Activated B cell treated with CpG ODN at 0.5 μM for 24 hours (primary cell): ENCODE measurements around the gene EIF4G1. TPM values are rescaled to one million over a fixed set of nuclear protein-coding genes. Genes with fewer than 3 reads are reported as not detected.

Experiments used
- ATAC-seq: fragments of 200-7000 bp; cut with Tn5 transposase; one replicate; pipeline ENCODE4 v1.10.0; 2021; ENCODE audit warnings: low read depth, mild to moderate bottlenecking, moderate library complexity
- CTCF ChIA-PET: fragments of 350-600 bp; sonication (Branson Sonifier 250); formaldehyde crosslinking; loops from one replicate; lab custom pipeline; 2021; ENCODE audit warnings: antibody characterized with exemption; lab: Charles Lee
- POLR2A ChIA-PET: fragments of 350-600 bp; sonication (Branson Sonifier 250); formaldehyde crosslinking; loops from one replicate; lab custom pipeline; 2021; ENCODE audit warnings: antibody characterized with exemption; lab: Charles Lee
- DNase-seq: peaks from one replicate; pipeline ENCODE4 v3.0.0; 2022
- H3K27ac Mint-ChIP-seq: one replicate; pipeline ENCODE4 v1.8.0; 2020; ENCODE audit warnings: mixed read lengths
- H3K27me3 Mint-ChIP-seq: one replicate; pipeline ENCODE4 v1.8.0; 2021; ENCODE audit warnings: mixed read lengths
- H3K36me3 Mint-ChIP-seq: one replicate; pipeline ENCODE4 v1.8.0; 2021; ENCODE audit warnings: low read depth, mixed read lengths
- H3K4me1 Mint-ChIP-seq: one replicate; pipeline ENCODE4 v1.8.0; 2021; ENCODE audit warnings: mixed read lengths
- H3K4me3 Mint-ChIP-seq: one replicate; pipeline ENCODE4 v1.8.0; 2020; ENCODE audit warnings: mild to moderate bottlenecking, mixed read lengths
- H3K9me3 Mint-ChIP-seq: one replicate; pipeline ENCODE4 v1.8.0; 2020; ENCODE audit warnings: mixed read lengths
- CTCF ChIP-seq: fragments of 200-600 bp; IDR thresholded peaks from one replicate; pipeline ENCODE4 v1.8.0; 2022; ENCODE audit warnings: antibody characterized with exemption, mild to moderate bottlenecking
- intact Hi-C: fragments of 100-400 bp; cut with micrococcal nuclease; formaldehyde crosslinking; loops from one replicate; pipeline ENCODE4 v1.15.1; 2024
- total RNA-seq: library from RNA; stranded (reverse); gene quantifications from 2 replicates; pipeline ENCODE4 v1.2.3, GENCODE V29; 2022

EIF4G1 gene
- total RNA-seq, 1 donor from 2014 or later, result 319 TPM

GRCh38 chr3:184344579-184345316, 30.3 kb downstream of the EIF4G1 start:
- no peak for ATAC-seq
- no peak for TF ChIP-seq CTCF
- no peak overlapping the region for H3K27ac Mint-ChIP-seq

GRCh38 chr3:184345317-184346144, 31.1 kb downstream of the EIF4G1 start:
- intact Hi-C loops, result no loop called here
- Mint-ChIP-seq H3K27ac (no peak overlapping the region), H3K27me3 (no peaks in the 10 kb centered on the region), H3K4me1 (no peaks in the 10 kb centered on the region), H3K36me3 (peaks cover 11% of the 10 kb centered on the region), H3K4me3 (no peak overlapping the region), H3K9me3 (no peaks in the 10 kb centered on the region)
- ChIA-PET POLR2A (interaction anchor here (0.6 kb wide), 1 partner anchor 214 kb away, joined by 3 read pairs; no protein-coding TSS in a partner anchor), CTCF (no interaction called here)
- no peak for DNase-seq
- no peak for TF ChIP-seq CTCF
- peak; percentile 31 for ATAC-seq

More at GRCh38 chr3:184344579-184345316, 30.3 kb downstream of the EIF4G1 start:
- no peak for DNase-seq
- Mint-ChIP-seq H3K9me3 (no peaks in the 10 kb centered on the region), H3K36me3 (peaks cover 11% of the 10 kb centered on the region), H3K4me3 (no peak overlapping the region), H3K27me3 (no peaks in the 10 kb centered on the region), H3K4me1 (no peaks in the 10 kb centered on the region)
- intact Hi-C loops, result no loop called here
- POLR2A ChIA-PET, result interaction anchor here (0.6 kb wide), 1 partner anchor 213 kb away, joined by 3 read pairs; no protein-coding TSS in a partner anchor
- CTCF ChIA-PET, result no interaction called here

GRCh38 chr3:184346480-184347190, 32.2 kb downstream of the EIF4G1 start:
- DNase-seq (no peak), ATAC-seq (no peak)
- intact Hi-C loops, result no loop called here
- Mint-ChIP-seq H3K27ac (no peak overlapping the region), H3K9me3 (no peaks in the 10 kb centered on the region), H3K4me3 (no peak overlapping the region), H3K4me1 (no peaks in the 10 kb centered on the region), H3K36me3 (peaks cover 11% of the 10 kb centered on the region), H3K27me3 (no peaks in the 10 kb centered on the region)
- TF ChIP-seq CTCF, result no peak
- ChIA-PET CTCF (no interaction called here), POLR2A (no interaction called here)

- CTCF ChIA-PET, result no interaction called here
These were observed 33.1 kb downstream of the EIF4G1 start for GRCh38 chr3:184347321-184348056.

More at GRCh38 chr3:184347321-184348056, 33.1 kb downstream of the EIF4G1 start:
- H3K9me3 Mint-ChIP-seq, result no peaks in the 10 kb centered on the region
- H3K4me1 Mint-ChIP-seq, result no peaks in the 10 kb centered on the region
- ATAC-seq, result no peak
- POLR2A ChIA-PET, result no interaction called here
- intact Hi-C loops, result no loop called here
- DNase-seq, result no peak
- no peak overlapping the region for H3K27ac Mint-ChIP-seq
- no peak overlapping the region for H3K4me3 Mint-ChIP-seq
- TF ChIP-seq CTCF, result no peak
- H3K36me3 Mint-ChIP-seq, result peaks cover 10% of the 10 kb centered on the region
- no peaks in the 10 kb centered on the region for H3K27me3 Mint-ChIP-seq
